HG03457 (cell line): ENCODE results near the gene ATG9B.
"Not testable (repeated sequence)": the region's sequence is repeated elsewhere in the genome, so short reads cannot be mapped to it uniquely, and the experiment has no call there.

ENCODE experiments used
- ATAC-seq: cut with Tn5 transposase; IDR thresholded peaks from one replicate; pipeline ENCODE4 v1.9.1; 2021; ENCODE audit warnings: moderate number of reproducible peaks; ENCODE audit not compliant: unreplicated experiment

Gene ATG9B

GRCh38 chr7:151038951-151039849 is 14.9 kb upstream of the ATG9B start:
- ATAC-seq: no peak

DNA sequence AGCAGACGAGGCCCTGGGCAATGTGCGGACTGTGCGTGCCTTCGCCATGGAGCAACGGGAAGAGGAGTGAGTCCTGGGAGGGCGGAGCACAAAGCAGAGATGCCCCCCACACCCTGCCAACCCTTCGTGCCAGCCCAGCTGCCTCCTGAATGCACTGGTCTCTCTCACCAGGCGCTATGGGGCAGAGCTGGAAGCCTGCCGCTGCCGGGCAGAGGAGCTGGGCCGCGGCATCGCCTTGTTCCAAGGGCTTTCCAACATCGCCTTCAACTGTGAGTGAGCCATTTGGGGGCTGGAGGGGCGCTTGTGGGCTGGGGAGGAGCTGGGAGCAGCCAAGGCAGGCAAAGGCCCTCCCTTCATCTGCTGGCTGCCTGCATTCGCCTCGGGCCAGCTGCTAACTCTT is 11.6 kb upstream of the ATG9B start:
- no peak for ATAC-seq

DNA sequence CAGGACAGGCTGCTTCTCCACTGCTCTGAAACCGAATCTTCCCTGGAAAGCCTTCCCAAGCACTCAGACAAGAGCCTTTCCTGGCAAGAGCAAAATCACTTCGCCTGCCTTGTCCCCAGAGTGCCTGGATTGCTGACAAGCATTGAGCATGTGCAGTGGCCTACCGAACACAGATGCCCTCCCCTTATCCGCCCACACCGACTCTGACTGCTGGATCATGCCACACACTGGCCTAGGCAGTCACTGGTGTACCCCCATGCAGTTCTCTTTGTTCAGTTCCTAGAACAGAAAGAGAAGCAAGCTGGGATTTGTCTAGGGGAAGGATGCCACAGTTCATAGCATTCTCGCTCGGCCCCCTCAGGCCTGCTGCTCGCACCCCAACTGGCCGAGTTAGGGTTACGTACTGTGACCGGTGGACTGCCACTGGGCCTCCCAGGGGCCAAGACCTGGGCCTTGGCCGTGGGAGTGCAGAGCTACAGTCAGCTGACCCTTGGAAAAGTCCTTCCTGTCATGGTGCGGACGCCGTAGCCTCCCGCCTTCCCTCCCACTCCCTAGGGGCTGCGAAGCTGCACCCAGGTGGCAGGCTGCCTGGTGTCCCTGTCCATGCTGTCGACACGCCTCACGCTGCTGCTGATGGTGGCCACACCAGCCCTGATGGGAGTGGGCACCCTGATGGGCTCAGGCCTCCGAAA is 10.9 kb upstream of the ATG9B start:
- ATAC-seq: no peak

- no peak for ATAC-seq
Measured at GRCh38 chr7:151034312-151035025, 10.2 kb upstream of the ATG9B start.

DNA sequence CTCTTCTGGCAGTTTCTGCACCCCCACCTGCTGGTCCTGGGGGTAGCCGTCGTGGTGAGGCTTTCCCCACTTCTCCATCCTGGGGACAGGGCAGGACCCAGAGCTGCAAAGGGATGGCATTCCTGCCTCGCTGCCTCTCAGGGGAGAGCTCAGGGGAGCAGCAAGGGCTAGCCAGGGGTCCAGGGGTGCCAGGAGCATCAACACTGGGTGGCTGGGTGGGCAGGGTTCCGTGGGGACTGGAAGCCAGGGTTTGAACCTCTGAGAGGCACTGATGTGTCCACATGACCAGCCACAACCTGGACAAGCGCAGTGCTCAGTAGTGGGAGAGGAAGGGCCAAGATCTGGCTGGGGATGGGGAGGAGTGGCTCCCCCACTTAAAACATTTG is 9.6 kb upstream of the ATG9B start:
- no peak for ATAC-seq

- no peak for ATAC-seq
Measured at GRCh38 chr7:151032936-151033863, 8.9 kb upstream of the ATG9B start.

GRCh38 chr7:151031011-151031410 is 6.7 kb upstream of the ATG9B start:
- no peak for ATAC-seq

- ATAC-seq: no peak
Measured at GRCh38 chr7:151028948-151029501, 4.7 kb upstream of the ATG9B start.

GRCh38 chr7:151028131-151028947 is 4.0 kb upstream of the ATG9B start, which contains the start of gene ABCB8:
ABCB8 (plus strand) TSS chr7:151028450; CDS start chr7:151028516, 66 bp downstream.
- ATAC-seq: peak; percentile 92

DNA sequence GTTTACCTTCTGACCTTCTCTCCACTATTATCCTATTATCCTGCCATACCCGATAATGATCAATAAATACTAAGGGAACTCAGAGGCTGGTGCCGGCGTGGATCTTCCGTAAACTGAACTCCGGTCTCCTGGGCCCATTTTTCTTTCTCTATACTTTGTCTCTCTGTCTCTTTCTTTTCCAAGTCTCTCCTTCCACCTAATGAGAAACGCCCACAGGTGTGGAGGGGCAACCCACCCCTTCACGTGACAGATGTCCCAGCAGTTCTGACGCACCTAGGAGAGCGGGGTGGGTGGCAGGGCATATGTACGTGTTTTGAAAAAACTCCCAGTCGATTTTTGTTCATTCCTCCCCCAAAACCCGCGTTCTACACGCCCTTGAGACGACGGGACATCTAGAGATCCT is 3.4 kb upstream of the ATG9B start:
- not testable (repeated sequence) for ATAC-seq

DNA sequence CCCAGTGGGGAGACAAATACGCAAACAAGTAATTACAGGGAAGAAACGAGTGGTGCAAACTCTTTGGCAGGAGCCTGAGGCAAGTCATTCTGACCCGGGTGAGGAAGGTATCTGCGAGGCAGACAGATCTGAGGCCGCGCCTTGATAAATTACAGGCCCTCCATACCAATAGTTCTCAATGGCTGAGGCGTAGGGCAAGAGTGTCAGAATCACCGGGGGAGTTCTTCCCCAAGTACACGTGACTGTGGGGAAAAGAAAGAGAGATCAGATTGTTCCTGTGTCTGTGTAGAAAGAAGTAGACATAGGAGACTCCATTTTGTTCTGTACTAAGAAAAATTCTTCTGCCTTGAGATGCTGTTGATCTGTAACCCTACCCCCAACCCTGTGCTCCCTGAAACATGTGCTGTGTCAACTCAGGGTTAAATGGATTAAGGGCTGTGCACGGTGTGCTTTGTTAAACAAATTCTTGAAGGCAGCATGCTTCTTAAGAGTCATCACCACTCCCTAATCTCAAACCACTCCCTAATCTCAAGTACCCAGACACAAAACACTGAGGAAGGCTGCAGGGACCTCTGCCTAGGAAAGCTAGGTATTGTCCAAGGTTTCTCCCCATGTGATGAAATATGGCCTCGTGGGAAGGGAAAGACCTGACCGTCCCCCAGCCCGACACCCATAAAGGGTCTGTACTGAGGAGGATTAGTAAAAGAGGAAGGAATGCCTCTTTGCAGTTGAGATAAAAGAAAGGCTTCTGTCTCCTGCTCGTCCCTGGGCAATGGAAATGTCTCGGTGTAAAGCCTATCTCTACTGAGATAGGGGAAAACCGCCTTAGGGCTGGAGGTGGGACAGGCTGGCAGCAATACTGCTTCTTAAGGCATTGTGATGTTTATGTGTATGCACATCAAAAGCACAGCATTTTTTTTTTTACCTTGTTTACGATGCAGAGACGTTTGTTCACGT is 2.8 kb upstream of the ATG9B start:
- ATAC-seq: not testable (repeated sequence)

- no peak for ATAC-seq
Measured at GRCh38 chr7:151025924-151026671, 1.8 kb upstream of the ATG9B start.

DNA sequence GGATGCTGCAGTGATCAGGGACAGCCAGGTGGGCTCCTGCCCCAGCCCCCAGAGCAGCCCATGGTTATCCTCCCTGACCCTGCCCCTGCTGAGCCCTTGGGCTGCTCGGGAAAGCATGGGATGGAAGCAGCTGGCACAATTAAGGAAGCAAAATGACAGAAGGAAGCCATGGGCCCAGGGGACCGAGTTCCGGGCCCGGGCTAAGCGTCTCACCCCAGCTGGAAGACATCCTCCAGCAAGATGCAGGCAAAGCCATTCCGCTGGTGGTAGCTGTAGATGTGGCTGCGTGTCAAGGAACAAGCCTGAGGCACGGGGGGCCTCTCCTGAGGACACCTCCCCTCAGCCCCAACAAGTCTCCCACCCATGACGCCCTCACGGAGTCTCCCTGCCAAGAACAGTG is 1.1 kb downstream of the ATG9B start:
- no peak for ATAC-seq

- ATAC-seq: no peak
Measured at GRCh38 chr7:151020231-151020630, 4.1 kb downstream of the ATG9B start.

DNA sequence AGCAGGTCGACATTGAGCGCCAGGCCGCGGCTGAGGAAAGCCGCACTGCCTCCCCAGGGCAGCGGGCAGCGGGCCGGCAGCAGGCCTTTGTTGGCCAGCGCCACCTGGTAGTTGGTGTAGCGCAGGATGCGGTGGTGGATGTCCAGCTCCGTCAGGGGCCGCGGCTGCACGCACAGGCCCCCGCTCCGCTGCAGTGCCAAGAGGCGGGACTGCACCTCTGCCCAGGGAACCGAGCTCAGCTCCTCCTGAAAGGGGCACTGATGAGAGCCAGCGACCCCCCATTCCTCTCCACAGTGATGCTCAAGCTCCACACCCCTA is 5.2 kb downstream of the ATG9B start:
- no peak for ATAC-seq

- ATAC-seq: no peak
Measured at GRCh38 chr7:151018421-151019129, 5.7 kb downstream of the ATG9B start.

DNA sequence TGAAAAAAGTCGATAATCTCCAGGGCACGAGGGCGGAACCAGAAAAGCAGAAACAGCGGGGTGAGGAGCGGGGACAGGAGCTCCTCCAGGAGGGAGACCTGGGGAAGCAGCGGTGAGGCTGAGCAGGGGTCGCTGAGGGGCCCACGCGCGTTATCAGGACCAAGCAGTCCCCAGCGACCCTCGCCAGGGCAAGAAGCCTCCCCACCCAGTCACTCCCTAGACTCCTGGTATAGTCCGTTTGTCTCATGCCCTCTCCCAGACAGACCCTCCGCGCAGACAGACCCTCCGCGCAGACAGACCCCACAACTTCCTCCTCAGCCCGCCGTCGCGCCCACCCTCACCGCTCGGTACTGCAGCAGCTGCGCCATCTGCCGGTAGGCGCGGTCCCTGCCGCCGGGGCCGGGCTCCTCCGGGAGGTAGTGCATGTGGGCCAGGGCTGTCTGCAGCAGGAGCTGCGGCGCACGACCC is 6.3 kb downstream of the ATG9B start:
- ATAC-seq: no peak
